Stimulated activated CD8-positive, alpha-beta memory T cell treated with anti-CD3 and anti-CD28 coated beads, Interleukin-7, amount 100 ng/mL, for 4 hours (primary cell): ENCODE measurements around the gene SMAD6.
"Not testable (repeated sequence)": the region's sequence is repeated elsewhere in the genome, so short reads cannot be mapped to it uniquely, and the experiment has no call there.

Experiments
- DNase-seq, 2 donors: peaks; one replicate each; pipeline ENCODE4 v3.0.0-alpha.2; 2020; ENCODE audit warnings: low read depth in 2 of 2

Gene SMAD6

GRCh38 chr15:66742286-66742685 is 40.2 kb downstream of the SMAD6 start:
- no peak for DNase-seq

DNA sequence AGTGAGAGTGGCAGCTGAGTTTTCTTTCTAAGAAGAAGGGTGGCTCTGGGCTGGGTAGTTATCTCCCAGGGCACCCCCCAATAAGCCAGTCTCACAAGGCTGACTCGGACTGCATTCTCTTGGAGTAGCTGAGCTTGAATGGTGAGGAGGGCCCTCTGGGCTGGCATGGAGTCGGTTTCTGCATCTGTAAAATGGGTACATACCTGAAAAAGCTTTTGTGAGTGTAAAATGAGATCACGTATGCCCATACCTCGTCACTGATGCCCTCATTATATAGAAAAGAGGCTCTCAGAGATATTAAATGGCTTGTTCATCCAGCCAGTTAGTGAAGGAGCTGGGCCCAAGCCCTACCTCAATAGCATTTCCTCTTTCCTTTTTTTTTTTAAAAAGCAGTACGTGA is 41.2 kb downstream of the SMAD6 start:
- DNase-seq: no peak

DNA sequence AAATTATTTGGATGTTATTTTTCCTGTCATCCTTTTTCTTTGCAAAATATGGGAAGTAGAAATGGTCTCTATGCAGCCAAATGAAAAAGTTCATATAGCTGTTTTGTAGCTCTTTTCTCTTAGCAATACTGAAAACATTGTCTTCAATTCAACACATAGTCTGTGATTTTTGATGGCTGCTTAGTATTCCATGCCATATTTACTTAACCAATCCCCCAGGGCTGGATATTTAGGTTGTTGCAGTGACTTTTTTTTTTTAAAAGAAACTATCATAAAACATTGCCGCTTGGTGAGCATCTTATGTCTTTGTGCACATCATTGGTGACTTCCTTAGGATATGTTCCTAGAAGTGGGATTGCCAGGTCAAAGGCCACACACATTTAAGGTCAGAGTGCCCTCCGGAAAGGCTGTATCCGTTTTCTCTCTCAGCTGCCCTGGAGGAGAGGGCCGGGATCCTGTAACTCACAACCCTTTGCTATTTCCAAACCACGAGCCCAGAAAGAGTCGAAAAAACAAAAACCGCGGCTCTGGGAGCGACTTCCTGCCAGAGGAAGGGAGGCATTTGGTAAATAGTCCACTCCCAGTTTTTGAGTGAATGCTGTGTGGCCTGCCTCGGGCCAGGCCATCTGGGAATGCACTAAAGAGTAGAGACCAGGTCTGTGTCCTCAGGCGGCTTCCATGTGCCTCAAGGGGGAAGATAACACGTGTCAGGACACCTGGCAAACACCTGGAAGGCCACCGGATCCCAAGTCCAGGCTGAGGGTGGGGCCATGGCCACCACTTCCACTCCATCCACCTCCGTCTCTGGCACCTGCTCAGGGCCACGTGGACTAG is 41.9 kb downstream of the SMAD6 start:
- no peak for DNase-seq

DNA sequence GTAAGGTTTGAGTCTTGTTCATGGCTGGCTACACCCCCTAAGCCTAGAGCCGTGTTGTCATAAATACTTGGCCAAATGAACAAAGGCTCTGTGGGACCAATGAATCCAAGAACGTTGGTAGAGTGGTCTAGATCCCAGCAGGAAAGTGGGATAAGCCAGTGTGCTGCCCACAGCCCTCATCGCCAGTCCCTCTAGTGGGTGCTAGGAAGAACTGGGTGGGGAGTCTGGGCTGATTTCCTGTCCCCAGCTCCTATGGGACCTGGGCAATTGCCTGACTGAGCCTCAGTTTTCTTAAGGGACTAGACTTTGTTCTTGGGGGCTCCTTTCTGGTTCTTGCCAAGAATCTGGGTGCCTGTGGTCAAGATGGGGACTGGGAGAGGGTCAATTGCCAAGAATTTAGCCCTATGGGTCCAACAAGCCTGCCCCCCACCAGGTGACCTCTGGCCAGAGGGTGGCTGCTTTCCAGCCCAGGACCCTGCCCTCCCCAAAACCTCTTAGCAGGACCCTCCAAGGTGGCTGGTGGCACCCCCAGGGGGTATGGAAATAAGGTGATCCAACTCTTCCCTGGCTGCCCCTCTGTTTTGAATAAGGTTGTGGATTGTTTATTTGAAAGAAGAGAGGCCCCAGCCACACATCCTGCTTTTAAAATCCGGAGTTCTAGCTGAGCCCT is 42.7 kb downstream of the SMAD6 start:
- DNase-seq: no peak

DNA sequence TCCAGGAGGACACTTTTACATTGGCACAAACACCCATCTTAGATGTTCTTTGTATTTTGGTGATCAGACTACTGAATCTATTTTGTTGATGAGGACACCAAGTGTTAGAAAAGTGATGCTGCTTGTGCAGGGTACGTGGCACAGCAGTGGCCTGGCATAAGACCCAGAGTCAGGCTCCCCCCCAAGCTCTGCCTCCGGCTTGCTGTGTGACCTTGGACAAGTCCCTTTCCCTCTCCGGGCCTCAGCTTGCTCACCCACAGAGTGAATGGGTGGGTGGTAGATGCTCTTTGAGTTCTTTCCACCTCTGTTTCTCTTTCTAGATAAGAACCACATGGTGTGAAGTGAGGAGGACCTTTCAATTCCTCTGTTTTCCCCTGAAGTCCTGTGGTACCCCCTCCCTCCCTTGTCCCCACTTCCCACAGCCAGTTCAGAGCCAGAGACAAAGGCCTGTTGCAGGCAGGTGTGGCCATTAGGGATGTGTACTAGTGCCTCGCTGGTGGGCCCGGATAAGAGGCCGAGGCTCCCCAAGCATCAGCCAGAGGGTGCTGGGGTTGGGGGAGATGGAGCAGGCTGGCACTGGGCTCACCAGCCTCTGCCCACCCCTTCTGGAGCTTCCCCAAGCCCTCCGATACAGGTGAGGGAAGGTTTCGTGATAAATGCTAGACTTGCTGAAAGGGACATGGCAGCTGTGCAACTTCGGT is 43.6 kb downstream of the SMAD6 start:
- no peak for DNase-seq

- no peak for DNase-seq
Measured at GRCh38 chr15:66746231-66746605, 44.2 kb downstream of the SMAD6 start.

GRCh38 chr15:66747223-66747622 is 45.2 kb downstream of the SMAD6 start:
- no peak for DNase-seq

GRCh38 chr15:66747886-66748707 is 46.1 kb downstream of the SMAD6 start:
- no peak for DNase-seq

DNA sequence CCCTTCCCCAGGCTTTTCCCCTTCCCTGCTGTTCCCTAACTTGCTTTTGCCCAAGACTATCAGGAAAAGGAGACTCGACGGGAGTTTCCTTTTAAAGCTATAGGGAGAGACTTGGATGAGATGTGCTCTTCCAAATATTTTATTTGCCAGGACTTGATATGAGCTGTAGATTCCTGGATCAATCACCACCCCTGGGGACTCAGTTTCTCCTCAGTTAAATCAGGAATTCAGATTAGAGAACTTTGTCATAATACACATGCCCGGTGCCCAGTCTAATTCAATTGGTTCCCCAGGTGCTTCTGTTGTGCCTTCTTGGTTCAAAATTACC is 46.6 kb downstream of the SMAD6 start:
- no peak for DNase-seq

GRCh38 chr15:66749841-66750575 is 48.0 kb downstream of the SMAD6 start:
- DNase-seq: no peak

GRCh38 chr15:66750609-66751008 is 48.6 kb downstream of the SMAD6 start:
- DNase-seq: no peak

DNA sequence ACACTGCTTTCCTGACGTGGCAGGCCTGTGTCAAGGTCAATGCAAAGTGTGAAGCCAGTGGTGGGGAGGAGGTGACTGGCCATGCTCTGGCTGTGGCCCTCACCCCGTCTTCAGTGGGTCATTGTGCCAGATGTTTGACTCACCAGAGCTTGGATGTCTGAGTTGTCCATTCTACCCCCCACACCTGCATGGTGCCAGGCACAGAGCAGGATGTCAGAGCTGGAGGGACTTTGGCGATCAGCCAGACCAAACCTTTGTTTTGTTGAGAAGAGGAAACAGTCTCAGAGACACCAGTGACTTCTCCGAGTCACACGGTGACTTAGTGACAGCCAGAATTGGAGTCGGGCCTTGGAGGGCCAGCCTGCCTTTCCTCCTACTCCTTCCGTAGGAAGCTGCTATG is 49.5 kb downstream of the SMAD6 start:
- no peak for DNase-seq

DNA sequence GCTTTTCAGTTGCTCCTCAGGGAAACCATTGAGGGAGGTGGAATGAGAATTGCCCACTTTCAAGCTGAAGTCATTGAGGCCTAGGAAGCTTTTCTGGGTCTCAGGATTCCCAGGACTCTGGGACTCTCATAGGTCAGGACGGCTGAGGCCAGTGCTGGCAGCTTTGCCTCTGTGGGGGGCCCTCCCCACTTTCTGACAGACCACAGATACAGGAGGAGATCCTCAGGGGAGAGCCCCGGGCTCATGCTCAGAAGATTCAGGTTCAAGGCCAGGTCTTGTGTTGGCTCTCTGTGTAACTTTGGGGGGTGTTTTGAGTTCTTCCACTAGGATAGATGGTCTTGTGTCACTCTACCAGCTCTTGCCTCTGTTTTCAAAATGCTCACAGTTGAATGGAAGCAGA is 50.0 kb downstream of the SMAD6 start:
- DNase-seq: no peak

GRCh38 chr15:66753687-66754377 is 51.8 kb downstream of the SMAD6 start:
- DNase-seq: no peak

GRCh38 chr15:66754789-66755188 is 52.8 kb downstream of the SMAD6 start:
- no peak for DNase-seq

GRCh38 chr15:66755298-66756068 is 53.4 kb downstream of the SMAD6 start:
- DNase-seq: no peak

DNA sequence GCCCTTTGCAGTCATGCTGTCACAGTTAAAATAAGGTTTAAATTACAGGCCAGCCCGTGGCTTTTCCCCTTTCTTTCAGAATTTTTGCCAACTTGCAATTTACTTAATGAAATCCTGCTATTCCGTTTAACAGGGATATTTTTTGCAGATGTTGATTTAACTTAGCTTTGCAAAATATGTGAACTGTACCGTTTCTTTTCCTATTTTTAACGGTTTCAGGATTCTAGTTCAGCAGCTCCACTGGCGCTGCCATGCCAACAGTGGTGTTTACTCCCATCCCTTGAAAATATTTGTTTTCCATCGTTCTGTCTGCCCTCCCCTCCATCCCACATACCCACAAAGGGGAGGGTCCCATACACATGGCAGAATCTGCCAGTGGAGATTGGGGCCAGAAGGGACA is 54.3 kb downstream of the SMAD6 start:
- no peak for DNase-seq

- no peak for DNase-seq
Measured at GRCh38 chr15:66757030-66757429, 55.0 kb downstream of the SMAD6 start.

GRCh38 chr15:66757521-66757920 is 55.5 kb downstream of the SMAD6 start:
- DNase-seq: no peak

DNA sequence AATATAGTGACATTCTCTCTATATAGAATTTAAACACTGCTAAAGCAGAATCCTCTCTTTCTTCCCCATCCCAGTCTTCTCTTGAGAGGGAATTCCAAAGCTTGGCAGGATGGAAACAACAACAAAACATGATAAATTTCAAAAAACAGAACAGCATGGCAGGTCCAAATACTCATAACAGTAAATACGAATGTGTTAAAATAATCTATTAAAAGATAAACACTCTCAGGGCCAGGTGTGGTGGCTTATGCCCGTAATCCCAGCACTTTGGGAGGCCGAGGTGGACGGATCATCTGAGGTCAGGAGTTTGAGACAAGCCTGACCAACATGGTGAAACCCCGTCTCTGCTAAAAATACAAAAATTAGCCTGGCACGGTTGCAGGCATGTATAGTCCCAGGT is 56.2 kb downstream of the SMAD6 start:
- DNase-seq: not testable (repeated sequence)
